DLD1 (cell line): ENCODE data around the gene GOLIM4.

Experiments used
- in situ Hi-C: cut with HindIII; loops from 2 replicates; pipeline ENCODE4 v1.10.0; 2017; ENCODE audit warnings: low sequenced_read_pairs

Gene GOLIM4

GRCh38 chr3:168001244-168001643 lies 94.5 kb downstream of the GOLIM4 start:
- in situ Hi-C loops: loop anchor here (5.0 kb wide), 1 partner anchor 94 kb away; no protein-coding TSS in a partner anchor

- in situ Hi-C loops: no loop called here
These were observed 97.5 kb downstream of the GOLIM4 start for GRCh38 chr3:167998253-167998652.

- in situ Hi-C loops: no loop called here
These were observed 99.2 kb downstream of the GOLIM4 start for GRCh38 chr3:167996514-167996913.

- in situ Hi-C loops: no loop called here
These were observed 103.3 kb downstream of the GOLIM4 start for GRCh38 chr3:167992381-167992780.

GRCh38 chr3:167991213-167991612 lies 104.5 kb downstream of the GOLIM4 start:
- in situ Hi-C loops: no loop called here

GRCh38 chr3:167989999-167990398 lies 105.7 kb downstream of the GOLIM4 start:
- in situ Hi-C loops: no loop called here

- in situ Hi-C loops: no loop called here
These were observed 106.7 kb downstream of the GOLIM4 start for GRCh38 chr3:167989066-167989465.

GRCh38 chr3:167983583-167983982 lies 112.1 kb downstream of the GOLIM4 start:
- in situ Hi-C loops: no loop called here

GRCh38 chr3:167978486-167978885 lies 117.2 kb downstream of the GOLIM4 start:
- in situ Hi-C loops: no loop called here

GRCh38 chr3:167978071-167978470 lies 117.7 kb downstream of the GOLIM4 start:
- in situ Hi-C loops: no loop called here

GRCh38 chr3:167976516-167977361 lies 119.0 kb downstream of the GOLIM4 start:
- in situ Hi-C loops: no loop called here

GRCh38 chr3:167973901-167974300 lies 121.8 kb downstream of the GOLIM4 start:
- in situ Hi-C loops: no loop called here

- in situ Hi-C loops: no loop called here
These were observed 122.7 kb downstream of the GOLIM4 start for GRCh38 chr3:167973046-167973445.

GRCh38 chr3:167972502-167972901 lies 123.2 kb downstream of the GOLIM4 start:
- in situ Hi-C loops: no loop called here

- in situ Hi-C loops: no loop called here
These were observed 126.2 kb downstream of the GOLIM4 start for GRCh38 chr3:167969548-167969947.

- in situ Hi-C loops: no loop called here
These were observed 128.3 kb downstream of the GOLIM4 start for GRCh38 chr3:167967257-167968036.
